Measurements from ENCODE around the gene EPB41L1.

GRCh38 chr20:36117638-36118037 is 36.9 kb upstream of the EPB41L1 start:
- TF ChIP-seq TEAD4 (CRISPR knock-in tag; IDR thresholded peaks at IDR 0.05) (no peak), CTCF (IDR thresholded peaks at IDR 0.05) (no peak)
